Ectodermal cell (in vitro differentiated cells): ENCODE data around the gene C1orf115.
"Not testable (repeated sequence)": the region's sequence is repeated elsewhere in the genome, so short reads cannot be mapped to it uniquely, and the experiment has no call there.

Source experiments
- H3K27ac ChIP-seq: 2 replicates; pipeline ENCODE4 v1.7.0; 2013; ENCODE audit warnings: mild to moderate bottlenecking, low read depth, low read length; ENCODE audit not compliant: insufficient read depth, poor library complexity, severe bottlenecking
- H3K27me3 ChIP-seq: 2 replicates; pipeline ENCODE4 v1.7.0; 2013; ENCODE audit warnings: mild to moderate bottlenecking, low read length; ENCODE audit not compliant: insufficient read depth, control insufficient read depth, poor library complexity, severe bottlenecking
- H3K36me3 ChIP-seq: one replicate; pipeline ENCODE4 v1.7.0; 2013; ENCODE audit warnings: low read length; ENCODE audit not compliant: control insufficient read depth, insufficient read depth
- H3K4me1 ChIP-seq: one replicate; pipeline ENCODE4 v1.7.0; 2013; ENCODE audit warnings: low read length; ENCODE audit not compliant: control insufficient read depth, insufficient read depth
- H3K4me3 ChIP-seq: 2 replicates; pipeline ENCODE4 v1.7.0; 2013; ENCODE audit warnings: low read depth, low read length, control low read depth; ENCODE audit not compliant: insufficient read depth
- H3K9me3 ChIP-seq: 2 replicates; pipeline ENCODE4 v1.7.0; 2013; ENCODE audit warnings: mild to moderate bottlenecking, low read length, moderate library complexity; ENCODE audit not compliant: control insufficient read depth
- WGBS, 2 experiments: methylation state at CpG; one replicate each; pipeline ENCODE4 v1.1.7; 2013; ENCODE audit warnings: missing lambda C conversion rate in 2 of 2; 5-methylcytosine and 5-hydroxymethylcytosine counted together

C1orf115 gene

GRCh38 chr1:220680085-220680687 is 10.0 kb upstream of the C1orf115 start:
- no peaks in the 10 kb centered on the region for H3K4me1 ChIP-seq
- no peaks in the 10 kb centered on the region for H3K36me3 ChIP-seq
- H3K4me3 ChIP-seq: no peak overlapping the region
- no peaks in the 10 kb centered on the region for H3K27me3 ChIP-seq
- no peaks in the 10 kb centered on the region for H3K9me3 ChIP-seq
- no peak overlapping the region for H3K27ac ChIP-seq
- WGBS, 2 experiments: 50 to 52% methylated on average over 5 to 6 of the region's 7 CpGs

GRCh38 chr1:220681220-220681880 is 8.8 kb upstream of the C1orf115 start:
- no peak overlapping the region for H3K4me3 ChIP-seq
- H3K4me1 ChIP-seq: no peaks in the 10 kb centered on the region
- no peaks in the 10 kb centered on the region for H3K9me3 ChIP-seq
- no peaks in the 10 kb centered on the region for H3K36me3 ChIP-seq
- H3K27ac ChIP-seq: no peak overlapping the region
- WGBS, 2 experiments: 93 to 98% methylated on average over 10 of the region's 10 CpGs
- no peaks in the 10 kb centered on the region for H3K27me3 ChIP-seq

- H3K36me3 ChIP-seq: no peaks in the 10 kb centered on the region
- 93 to 95% methylated on average over 17 of the region's 17 CpGs for WGBS, 2 experiments
- H3K4me3 ChIP-seq: no peak overlapping the region
- H3K27ac ChIP-seq: no peak overlapping the region
- no peaks in the 10 kb centered on the region for H3K9me3 ChIP-seq
- no peaks in the 10 kb centered on the region for H3K27me3 ChIP-seq
- H3K4me1 ChIP-seq: no peaks in the 10 kb centered on the region
Measured at GRCh38 chr1:220682901-220683576, 7.1 kb upstream of the C1orf115 start.

GRCh38 chr1:220683716-220684115 is 6.4 kb upstream of the C1orf115 start:
- not testable (repeated sequence) for H3K27ac ChIP-seq, H3K36me3 ChIP-seq, H3K4me3 ChIP-seq, H3K9me3 ChIP-seq, H3K27me3 ChIP-seq, H3K4me1 ChIP-seq
- 92% methylated on average over 12 of the region's 12 CpGs for WGBS, 2 experiments

- Histone ChIP-seq H3K36me3 (no peaks in the 10 kb centered on the region), H3K4me3 (no peak overlapping the region), H3K27ac (no peak overlapping the region), H3K4me1 (no peaks in the 10 kb centered on the region), H3K27me3 (peaks cover 7% of the 10 kb centered on the region), H3K9me3 (no peaks in the 10 kb centered on the region)
- WGBS, 2 experiments: 89 to 95% methylated on average over 4 of the region's 4 CpGs
Measured at GRCh38 chr1:220684890-220685289, 5.3 kb upstream of the C1orf115 start.

GRCh38 chr1:220685879-220686278 is 4.3 kb upstream of the C1orf115 start:
- WGBS, 2 experiments: 93 to 94% methylated on average over 3 of the region's 3 CpGs
- Histone ChIP-seq H3K27ac (no peak overlapping the region), H3K4me3 (no peak overlapping the region), H3K9me3 (no peaks in the 10 kb centered on the region), H3K4me1 (no peaks in the 10 kb centered on the region), H3K36me3 (no peaks in the 10 kb centered on the region), H3K27me3 (peaks cover 17% of the 10 kb centered on the region)

GRCh38 chr1:220687809-220688208 is 2.4 kb upstream of the C1orf115 start:
- WGBS, 2 experiments: 92 to 93% methylated on average over 1 to 5 of the region's 5 CpGs
- Histone ChIP-seq H3K4me3 (no peak overlapping the region), H3K36me3 (no peaks in the 10 kb centered on the region), H3K9me3 (no peaks in the 10 kb centered on the region), H3K4me1 (no peaks in the 10 kb centered on the region), H3K27me3 (peaks cover 35% of the 10 kb centered on the region), H3K27ac (no peak overlapping the region)

- no peak overlapping the region for H3K27ac ChIP-seq
- H3K4me3 ChIP-seq: peak overlapping the region; percentile 68
- peaks cover 35% of the 10 kb centered on the region for H3K27me3 ChIP-seq
- no peaks in the 10 kb centered on the region for H3K9me3 ChIP-seq
- H3K4me1 ChIP-seq: no peaks in the 10 kb centered on the region
- 63 to 70% methylated on average over 13 to 14 of the region's 14 CpGs for WGBS, 2 experiments
- H3K36me3 ChIP-seq: no peaks in the 10 kb centered on the region
Measured at GRCh38 chr1:220689666-220690065, 497 bp upstream of the C1orf115 start.

GRCh38 chr1:220691053-220691684 is 1.0 kb downstream of the C1orf115 start:
- no peaks in the 10 kb centered on the region for H3K9me3 ChIP-seq
- no peaks in the 10 kb centered on the region for H3K4me1 ChIP-seq
- peaks cover 35% of the 10 kb centered on the region for H3K27me3 ChIP-seq
- H3K36me3 ChIP-seq: no peaks in the 10 kb centered on the region
- WGBS, 2 experiments: 78 to 82% methylated on average over 14 of the region's 14 CpGs
- H3K4me3 ChIP-seq: peak overlapping the region; percentile 68
- no peak overlapping the region for H3K27ac ChIP-seq
